HG03135 (cell line): ENCODE measurements around the gene C11orf86.
"Not testable (repeated sequence)": the region's sequence is repeated elsewhere in the genome, so short reads cannot be mapped to it uniquely, and the experiment has no call there.

Source experiments
- ATAC-seq: cut with Tn5 transposase; IDR thresholded peaks from one replicate; pipeline ENCODE4 v1.9.1; 2021; ENCODE audit warnings: mild to moderate bottlenecking, moderate library complexity; ENCODE audit not compliant: unreplicated experiment

C11orf86 gene, protein sequence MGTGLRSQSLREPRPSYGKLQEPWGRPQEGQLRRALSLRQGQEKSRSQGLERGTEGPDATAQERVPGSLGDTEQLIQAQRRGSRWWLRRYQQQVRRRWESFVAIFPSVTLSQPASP

DNA sequence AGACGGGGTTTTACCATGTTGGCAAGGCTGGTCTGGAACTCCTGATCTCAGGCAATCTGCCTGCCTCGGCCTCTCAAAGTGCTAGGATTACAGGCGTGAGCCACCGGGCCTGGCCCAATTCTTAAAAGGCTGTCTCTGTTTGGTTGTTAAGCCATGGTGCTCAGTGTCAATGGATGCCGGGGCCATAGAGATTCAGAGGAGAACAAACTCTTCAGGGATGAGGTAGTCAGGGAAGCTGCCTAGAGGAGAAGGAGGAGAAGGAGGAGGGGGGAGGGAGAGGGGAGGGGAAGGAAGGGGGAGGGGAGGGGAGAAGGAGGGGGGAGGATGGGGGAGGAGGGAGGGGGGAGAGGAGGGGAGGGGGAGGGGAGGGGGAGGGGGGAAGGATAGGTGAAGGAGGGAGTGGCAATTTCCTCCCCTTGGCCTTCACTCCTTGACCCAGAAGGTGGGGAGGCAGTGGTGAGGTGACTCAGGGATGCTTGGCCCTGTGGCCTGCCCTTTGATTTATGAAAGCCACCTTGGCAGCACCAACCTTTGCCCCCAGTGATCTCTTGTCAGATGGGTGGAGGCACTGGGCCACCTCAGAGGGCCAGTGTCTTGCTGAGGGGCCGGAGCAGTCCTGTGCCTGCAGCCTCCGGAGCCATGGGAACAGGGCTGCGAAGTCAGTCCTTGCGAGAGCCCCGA is at the start of gene C11orf86:
Gene C11orf86 (plus strand): TSS at position 581 of the 681 bp plus-strand sequence. CDS start 59 bp downstream, at position 640.
- no peak for ATAC-seq

DNA sequence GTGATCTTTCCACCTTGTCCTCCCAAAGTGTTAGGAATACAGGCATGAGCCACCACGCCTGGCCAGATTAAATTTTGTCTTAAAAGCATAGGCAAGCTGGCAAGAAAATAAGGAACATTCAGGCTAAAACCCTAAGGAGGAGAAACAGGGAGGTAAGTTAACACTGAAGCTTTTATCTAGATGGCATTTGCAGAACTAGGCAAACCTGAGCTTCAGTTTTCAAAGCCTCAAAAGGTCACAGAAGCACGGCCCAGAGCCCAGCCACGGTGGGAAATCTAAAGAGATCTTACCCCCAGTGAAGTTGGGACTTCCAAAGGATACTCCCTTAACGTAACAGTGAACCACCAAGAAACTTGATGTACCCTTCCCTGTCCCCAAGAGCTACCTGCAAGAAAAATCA is 45.4 kb upstream of the C11orf86 start:
- ATAC-seq, result no peak

DNA sequence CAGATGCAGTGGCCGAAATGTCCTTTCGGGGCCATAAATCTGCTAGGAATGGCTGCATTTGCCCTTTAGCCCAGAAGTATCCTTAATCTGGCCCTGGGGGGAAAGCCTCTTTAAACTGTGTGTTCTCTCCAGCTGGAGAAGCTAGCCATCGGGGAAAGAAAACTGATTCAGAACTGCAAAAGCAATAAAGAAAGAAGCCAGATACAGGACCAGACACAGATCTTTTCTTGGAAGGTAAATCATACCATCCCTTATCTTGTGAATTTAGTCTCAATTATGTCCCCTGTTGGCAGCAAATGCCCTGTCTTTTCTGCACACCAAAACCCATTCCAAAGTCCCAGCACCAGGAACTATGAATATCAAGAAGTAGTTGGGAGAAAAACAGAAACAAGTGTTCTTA is 42.6 kb upstream of the C11orf86 start:
- no peak for ATAC-seq

DNA sequence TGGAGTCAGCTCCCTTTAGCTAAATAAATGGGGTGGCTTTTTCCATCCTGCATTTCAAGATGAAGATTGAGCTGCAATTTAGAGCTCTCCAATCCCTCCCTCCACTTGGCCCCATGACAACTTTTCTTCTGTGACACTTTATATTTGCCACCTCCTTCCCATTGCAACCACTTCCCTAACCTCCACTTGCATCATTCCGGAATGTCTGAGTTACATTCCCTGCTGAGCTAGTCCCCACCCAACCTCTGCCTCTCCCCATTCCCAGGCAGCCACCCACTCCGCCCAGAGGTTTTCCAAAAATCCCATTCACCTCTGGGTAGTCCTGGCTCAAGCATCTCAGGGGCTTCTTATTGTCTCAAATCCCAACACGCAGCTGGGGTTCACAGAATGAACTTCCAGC is 41.6 kb upstream of the C11orf86 start:
- ATAC-seq, result no peak

DNA sequence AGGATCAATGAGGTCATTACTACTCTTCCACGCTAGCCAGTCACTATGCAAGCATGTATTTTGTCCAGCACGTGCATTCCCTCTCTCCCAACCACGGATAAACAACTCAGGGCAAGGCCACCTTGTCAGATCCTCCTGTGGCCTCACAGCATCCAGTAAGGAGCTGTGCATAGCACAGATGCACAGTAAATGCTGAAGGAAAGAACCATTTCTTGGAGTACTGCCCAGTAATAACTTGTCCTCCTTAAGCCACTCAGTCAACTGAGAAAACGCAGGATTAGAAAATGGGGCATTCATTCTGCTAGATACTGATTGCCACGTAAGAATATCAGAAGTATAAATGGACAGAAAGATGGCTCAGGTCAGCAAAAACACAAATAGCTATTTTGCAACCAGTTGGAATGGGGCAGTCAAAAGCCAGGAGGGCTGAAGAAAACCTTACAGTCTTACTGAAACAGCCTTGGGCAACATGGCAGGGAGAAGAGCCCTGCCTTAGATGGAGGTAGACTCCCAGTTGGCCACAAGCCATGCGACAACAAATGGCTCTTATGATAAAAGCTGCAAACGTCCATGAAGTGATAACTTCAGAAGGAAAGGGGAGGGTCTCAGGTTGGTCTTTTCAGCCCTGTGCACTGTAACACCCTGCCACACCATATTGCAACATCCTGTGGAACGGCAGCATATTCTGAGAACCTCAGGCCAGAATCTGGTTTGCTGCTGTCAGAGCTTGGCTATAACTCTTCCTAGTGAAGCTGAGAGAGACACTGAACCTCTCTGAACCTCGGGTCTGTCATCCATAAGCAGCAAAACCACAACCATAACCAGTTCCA is 39.9 kb upstream of the C11orf86 start:
- ATAC-seq, result no peak

DNA sequence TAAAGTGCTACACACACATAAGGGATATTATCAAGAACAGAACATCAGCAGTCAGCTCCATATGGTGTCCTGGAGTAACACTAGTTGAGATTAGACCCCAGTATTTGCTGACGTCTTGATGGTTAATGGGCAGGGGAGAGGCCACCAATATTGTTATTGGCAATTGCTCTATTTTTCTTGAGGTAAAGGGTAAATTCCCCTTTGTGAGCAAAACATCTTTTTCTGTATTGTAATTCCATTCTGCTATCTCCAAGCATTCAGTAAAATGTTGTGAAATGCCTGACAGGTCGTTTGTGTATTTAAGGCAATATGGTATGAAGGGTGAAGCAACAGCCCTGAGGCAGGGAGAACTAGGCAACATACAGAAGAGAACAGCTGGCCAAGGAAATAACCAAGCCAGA is 38.8 kb upstream of the C11orf86 start:
- ATAC-seq, result no peak

DNA sequence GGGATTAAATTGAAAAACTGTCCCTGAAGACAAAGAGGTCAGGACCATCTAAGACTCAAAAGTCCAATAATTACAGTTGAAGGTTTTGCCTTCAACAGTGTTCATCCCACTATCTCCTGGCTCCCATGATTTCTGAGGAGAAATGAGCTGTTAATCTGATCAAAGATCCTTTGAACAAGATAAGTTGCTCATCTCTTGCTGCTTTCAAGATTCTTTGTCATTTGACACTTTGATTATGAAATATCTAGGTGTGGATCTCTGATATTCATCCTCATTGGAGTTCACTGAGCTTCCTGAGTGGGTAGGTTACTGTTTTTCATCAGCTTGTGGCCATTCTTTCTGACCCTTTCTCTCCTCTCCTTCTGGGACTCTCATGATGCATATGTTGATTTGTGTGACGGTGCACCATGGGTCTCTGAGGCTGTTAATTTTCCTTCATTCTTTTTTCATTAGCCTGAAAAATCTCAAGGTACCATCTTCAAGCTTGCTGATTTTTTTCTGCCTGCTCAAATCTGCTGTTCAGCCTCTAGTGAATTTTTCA is 37.8 kb upstream of the C11orf86 start:
- no peak for ATAC-seq

DNA sequence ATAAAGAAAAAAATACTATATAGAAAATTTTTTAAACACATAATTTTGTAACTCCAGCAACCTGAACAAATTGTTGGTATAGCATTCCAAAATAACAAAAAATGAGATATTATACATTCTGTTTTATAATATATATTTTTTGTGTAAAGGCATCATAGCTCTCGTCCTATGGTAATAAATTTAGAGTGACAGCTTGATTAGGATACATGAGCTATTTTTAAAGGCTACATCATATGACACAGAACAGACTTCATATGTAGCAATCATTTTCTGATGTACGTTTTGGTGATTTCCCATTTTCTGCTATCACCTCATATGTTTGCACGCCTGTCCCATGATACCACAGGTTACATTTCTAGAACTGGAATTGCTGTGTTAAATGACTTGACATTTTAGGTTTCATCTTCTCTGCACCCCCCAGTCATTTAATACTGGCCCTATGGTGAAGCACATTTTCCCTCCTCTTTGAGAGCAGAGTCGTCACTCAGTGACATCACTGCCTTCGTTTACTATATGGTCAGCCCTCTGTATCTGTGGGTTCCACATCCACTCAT is 36.4 kb upstream of the C11orf86 start:
- no peak for ATAC-seq

DNA sequence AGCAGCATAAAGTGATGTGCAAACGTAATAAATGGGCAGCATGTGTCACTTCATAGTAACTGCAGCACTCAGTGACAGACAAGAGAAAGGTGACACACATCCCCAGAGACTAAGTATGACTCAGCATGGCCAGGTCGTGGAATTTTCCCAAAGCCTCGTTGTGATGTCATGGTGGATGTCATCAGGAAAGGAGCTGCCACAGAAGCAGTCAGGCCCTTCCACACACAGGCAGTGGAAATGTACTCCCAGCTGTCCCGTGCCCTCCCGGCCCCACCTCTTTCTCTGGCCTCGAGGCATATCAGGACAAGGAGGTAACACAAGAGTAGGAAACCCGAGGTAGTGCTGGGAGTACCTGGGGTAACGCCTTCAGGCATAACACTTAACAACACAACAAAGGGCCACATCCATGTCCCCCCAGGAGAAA is 25.0 kb upstream of the C11orf86 start:
- no peak for ATAC-seq

DNA sequence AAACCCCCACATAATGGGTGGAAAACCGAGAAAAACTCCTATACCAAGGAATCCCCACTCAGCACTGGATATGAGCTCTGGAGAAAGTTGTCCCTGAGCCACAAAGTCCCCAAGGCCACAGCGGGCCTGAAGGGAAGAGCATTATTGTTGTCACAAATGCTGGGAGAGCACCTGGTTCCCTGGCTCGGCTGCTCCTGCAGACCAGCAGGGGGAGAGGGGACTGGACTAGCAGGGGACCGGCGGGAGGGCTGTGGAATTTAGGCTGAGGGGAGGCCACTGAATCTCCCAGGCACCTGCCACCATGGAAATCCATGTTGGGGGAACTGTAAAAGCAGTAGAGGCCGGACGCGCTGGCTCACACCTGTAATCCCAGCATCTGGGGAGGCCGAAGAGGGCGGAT is 24.0 kb upstream of the C11orf86 start:
- no peak for ATAC-seq

DNA sequence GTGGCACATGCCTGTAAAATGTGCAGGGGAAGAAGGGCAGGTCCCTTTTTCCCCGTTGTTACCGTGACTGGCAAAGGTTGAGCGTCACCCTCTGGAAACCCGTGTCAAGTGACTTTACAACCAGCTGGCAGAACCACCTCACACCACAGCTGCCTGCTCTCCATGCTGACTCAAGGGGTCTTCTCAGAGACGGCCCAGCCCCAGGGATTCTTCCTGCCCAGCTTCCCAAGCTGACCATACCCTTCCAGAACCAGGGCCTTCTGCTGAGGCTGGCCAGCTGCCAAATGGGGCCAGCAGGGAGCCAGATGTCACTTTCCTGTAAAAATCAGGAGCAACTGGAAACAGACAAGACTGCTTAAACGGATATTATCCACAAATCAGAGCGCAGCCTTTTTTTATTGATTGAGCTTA is 23.2 kb upstream of the C11orf86 start:
- no peak for ATAC-seq

DNA sequence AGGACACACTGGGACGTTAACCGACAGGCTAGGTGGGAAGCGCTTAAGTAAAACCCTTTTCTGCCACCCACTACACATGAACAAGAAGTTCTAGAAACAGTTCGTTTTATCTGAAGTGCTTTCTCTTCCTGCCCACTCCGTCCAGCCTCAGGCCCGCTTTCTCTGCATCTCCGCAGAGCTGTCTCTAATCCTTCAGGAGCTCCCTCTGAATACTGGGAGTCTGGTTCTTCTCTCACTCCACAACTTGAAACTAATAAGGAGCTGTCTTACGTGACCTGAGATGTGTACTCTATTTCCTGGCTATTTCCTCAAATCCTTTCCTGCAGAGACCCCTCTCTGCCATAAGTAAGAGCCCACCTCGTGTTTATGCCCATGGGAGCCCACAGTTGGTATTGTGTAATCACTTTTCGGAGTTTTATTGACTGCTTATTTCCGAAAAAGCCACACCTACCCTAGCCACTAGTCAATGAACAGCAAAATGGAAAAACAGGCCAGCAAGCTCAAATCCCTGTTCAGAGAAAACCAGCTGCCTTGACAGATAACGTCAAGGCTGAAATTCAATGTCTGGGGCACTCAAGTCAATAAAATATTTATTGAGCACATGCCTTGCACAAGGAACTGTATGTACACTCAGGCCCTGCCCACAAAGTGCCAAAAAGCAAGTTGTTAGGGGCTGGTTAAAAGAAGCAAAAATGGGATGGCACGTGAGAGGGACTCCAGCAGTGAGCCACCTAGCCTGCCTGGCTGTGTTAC is 21.8 kb upstream of the C11orf86 start:
- ATAC-seq, result no peak

DNA sequence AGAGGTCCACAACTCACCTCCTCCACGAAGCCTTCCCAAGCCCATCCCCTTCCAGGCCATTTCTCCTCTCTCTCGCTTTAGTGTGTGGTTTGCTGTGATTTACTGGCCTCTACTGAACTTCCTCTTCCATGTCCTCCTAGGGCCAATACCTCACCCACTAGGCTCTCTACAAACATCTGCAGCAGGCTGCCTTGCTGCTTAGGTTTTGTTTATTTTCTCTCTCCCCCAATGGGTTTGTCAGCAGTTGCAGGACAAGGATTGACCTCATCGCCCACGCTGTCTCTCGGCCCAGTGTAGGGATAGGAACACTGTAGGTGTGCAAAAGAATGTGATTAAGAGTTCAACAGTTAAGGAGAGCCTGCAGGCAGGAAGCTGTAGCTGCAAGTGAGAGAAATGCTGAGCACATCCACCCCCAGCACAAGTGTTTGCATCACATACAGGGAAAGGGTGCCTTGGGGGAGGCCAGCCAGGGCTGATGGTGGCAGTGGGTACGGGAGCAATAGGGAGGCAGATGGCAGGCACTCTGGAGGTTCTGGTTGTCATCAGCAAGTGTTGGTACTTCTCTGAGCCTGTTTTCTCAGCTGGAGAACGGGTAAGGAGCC is 18.3 kb upstream of the C11orf86 start:
- no peak for ATAC-seq

DNA sequence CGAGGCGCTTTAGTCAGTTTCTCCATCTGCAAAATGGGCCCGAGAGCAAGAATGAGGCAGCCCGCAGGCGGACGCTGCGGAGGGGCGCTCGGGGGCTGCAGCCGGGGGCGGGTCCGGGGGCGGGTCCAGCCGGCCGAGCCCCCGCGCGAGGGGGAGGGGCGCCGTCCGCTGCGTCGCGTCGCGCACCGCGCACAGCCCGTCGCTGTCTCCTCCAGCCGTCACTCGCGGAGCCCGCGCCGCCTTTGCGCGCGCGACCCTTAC is 17.2 kb upstream of the C11orf86 start:
- no peak for ATAC-seq

DNA sequence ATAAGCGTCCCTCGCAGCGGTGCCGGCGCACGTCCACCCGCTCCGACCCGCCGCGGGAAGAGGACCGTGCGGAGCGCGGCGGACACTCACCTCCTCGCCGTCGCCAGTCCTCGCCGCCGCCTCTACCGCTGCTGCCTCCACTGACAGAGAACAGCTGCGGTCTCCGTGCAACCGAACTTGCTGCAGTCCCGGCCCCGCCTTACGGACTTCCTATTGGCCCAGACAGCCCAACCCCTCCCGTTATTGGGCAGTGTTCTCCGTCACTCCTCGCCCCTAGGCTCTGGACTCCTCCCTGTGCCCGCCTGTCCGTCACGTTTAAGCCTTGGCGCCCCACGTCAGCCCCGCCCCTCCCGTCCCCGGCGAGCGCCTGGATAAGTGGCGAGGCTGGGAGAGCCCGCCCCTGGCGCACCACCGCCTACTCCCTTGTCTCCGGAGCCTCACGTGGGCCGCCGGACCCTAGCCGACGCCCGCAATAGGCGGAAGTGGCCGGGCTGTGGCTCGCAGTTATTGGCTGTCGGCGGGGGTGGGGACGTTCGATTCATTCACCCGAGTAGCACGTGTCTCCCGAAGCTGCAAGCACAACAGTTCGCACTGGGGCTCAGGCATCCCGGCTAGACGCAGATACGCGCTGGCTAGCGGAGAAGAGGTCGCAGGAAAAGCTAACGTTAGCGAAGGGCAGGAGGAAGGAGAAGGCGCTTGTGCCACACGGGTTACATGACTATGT is 16.7 kb upstream of the C11orf86 start, which contains the start of gene PC:
Gene PC (minus strand): TSS at position 152 of the 724 bp plus-strand sequence. CDS start 86,224 bp downstream, outside the sequence.
- ATAC-seq, result peak; percentile 95

DNA sequence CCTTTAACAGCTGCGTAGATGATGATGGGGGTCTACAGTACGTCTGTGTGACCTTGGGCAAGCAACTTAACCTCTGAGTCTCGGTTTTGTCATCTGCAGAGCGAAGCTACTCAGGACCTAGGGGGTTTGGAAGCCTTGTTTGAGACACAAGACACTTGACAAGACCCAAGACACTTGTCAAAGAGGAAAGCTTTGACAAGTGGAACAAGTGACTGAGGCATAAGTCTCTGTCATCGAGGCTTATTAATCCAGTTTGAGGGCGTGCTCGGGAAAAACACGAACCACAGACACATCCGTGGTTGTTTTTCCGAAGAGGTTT is 16.2 kb upstream of the C11orf86 start:
- no peak for ATAC-seq

DNA sequence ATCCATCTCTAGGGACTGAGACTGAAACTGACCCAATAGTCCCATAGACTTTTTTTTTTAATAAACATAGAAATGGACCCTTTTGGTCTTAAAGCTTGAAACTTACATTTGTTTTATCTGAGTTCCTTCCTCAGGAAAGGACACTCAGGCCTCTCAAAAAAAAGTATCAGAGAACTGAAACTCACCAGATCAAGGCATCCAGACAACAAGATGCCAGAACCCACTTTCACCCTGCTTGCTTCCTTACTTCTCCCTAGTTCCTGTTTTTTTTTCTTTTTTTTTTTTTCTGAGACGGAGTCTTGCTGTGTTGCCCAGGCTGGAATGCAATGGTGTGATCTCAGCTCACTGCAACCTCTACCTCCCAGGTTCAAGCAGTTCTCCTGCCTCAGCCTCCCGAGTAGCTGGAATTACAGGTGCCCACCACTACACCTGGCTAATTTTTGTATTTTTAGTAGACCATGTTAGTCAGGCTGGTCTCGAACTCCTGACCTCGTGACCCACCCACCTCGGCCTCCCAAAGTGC is 13.4 kb upstream of the C11orf86 start:
- ATAC-seq, result not testable (repeated sequence)

DNA sequence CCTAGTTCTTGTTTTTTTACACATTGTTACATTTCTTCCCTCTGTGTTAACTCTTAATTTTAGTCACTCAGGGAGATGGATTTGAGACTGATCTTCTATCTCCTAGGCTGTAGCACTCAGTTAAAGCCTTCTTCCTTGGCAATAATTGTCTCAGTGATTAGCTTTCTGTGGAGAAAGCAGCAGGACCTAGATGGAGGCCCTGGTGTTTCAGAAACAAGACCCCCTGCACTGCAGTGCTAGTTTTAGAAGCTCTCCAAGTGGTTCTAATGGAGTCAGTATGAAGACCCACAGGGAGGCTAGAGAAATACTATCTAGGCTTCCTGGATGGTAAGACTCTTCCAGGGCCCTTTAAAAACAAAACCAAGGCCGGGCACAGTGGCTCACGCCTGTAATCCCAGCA is 12.9 kb upstream of the C11orf86 start:
- no peak for ATAC-seq

DNA sequence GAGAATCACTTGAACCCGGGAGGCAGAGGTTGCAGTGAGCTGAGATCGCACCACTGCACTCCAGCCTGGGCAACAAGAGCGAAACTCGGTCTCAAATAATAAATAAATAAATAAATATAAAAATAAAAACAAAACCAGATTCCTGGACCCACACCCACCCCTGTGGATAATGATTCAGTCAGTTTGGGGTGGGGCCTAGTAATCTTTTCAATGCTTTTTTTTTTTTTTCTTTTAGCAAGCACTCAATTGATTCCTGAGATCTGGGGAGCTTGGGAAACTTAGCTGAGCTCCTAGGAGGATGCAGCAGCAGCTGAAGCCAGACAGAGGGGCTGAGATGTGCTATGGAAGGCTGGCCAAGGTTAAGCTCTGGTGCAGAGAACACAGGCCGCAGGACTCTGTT is 12.3 kb upstream of the C11orf86 start:
- ATAC-seq, result no peak

DNA sequence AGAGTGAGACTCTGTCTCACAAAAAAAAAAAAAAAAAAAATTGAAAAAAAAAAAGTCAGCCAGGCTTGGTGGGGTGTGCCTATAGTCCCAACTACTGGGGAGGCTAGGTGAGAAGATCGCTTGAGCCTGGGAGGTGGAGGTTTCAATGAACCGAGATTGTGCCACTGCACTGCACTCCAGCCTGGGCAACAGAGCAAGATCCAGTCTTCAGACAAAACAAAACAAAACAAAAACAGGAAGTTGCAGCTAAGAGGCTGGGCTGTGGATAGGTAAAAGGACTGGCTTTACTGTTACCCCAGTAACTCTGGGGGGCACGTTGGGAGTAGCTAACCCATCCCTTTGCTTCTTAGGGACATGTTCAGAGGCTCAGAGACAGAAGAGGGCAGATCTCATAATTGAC is 10.6 kb upstream of the C11orf86 start:
- no peak for ATAC-seq
